Thyroid gland (tissue), 4 donors: ENCODE data around the gene SLC12A4. TPM values are rescaled to one million over a fixed set of nuclear protein-coding genes. Genes with fewer than 3 reads are reported as not detected.

ENCODE experiments used
- DNase-seq, 2 donors: peaks; one replicate each; pipeline ENCODE4 v3.0.0-alpha.2; 2019
- H3K27ac ChIP-seq, 3 donors: fragments of 200-600 bp; sonication (generic); 1 replicate in 2 of 3; 2 replicates in 1 of 3; pipeline ENCODE4 v1.5.1; 2016 to 2019; ENCODE audit warnings: mild to moderate bottlenecking in 1 of 3, moderate library complexity in 1 of 3
- H3K27me3 ChIP-seq: fragments of 200-600 bp; sonication (generic); one replicate; pipeline ENCODE4 v1.5.1; 2019
- H3K36me3 ChIP-seq, 2 donors: fragments of 200-600 bp; sonication (generic); one replicate each; pipeline ENCODE4 v1.5.1; 2016 to 2019
- H3K4me1 ChIP-seq, 2 donors: fragments of 200-600 bp; sonication (generic); one replicate each; pipeline ENCODE4 v1.5.1; 2017 to 2019
- H3K4me3 ChIP-seq, 3 donors: fragments of 200-600 bp; sonication (generic); replicated peaks in 1 of 3; 1 replicate in 2 of 3; 2 replicates in 1 of 3; pipeline ENCODE4 v1.5.1; 2016; ENCODE audit warnings: mild to moderate bottlenecking in 1 of 3
- H3K9me3 ChIP-seq: fragments of 200-600 bp; sonication (generic); one replicate; pipeline ENCODE4 v1.5.1; 2017
- POLR2A ChIP-seq, 2 donors: fragments of 450-650 bp; IDR thresholded peaks; one replicate each; pipeline ENCODE4 v1.6.1; 2017; ENCODE audit warnings: antibody characterized with exemption in 2 of 2, mild to moderate bottlenecking in 2 of 2, moderate library complexity in 1 of 2
- WGBS, 2 donors: methylation state at CpG; one replicate each; pipeline ENCODE4 v1.1.5; 2017; 5-methylcytosine and 5-hydroxymethylcytosine counted together
- intact Hi-C: fragments of 100-400 bp; cut with DNase I; formaldehyde crosslinking; loops from one replicate; pipeline ENCODE4 v1.15.1; 2023
- small RNA-seq: library from RNA; depleted of rRNA; stranded (forward); fragments of <200 nt; gene quantifications from one replicate; pipeline ENCODE3, GENCODE V24; 2016
- total RNA-seq, 4 donors: library from RNA; depleted of rRNA; stranded (reverse); fragments of >200 nt; gene quantifications; one replicate each; pipeline ENCODE4 v1.2.3, GENCODE V29; 2016
- TF ChIP-seq, protein P1 (sequence below), 6 experiments: fragments of 200-600 bp in 3 of 6; fragments of 450-650 bp in 3 of 6; sonication (generic) in 3 of 6; IDR thresholded peaks; one replicate each; pipeline ENCODE4 v1.5.1; 2016 to 2019; ENCODE audit warnings: antibody characterized with exemption in 6 of 6, mild to moderate bottlenecking in 2 of 6, inconsistent platforms in 1 of 6, moderate library complexity in 1 of 6

SLC12A4 gene
- total RNA-seq, 4 donors from 2014 or later, result 47.0 to 65.1 (median 51.7) TPM

DNA sequence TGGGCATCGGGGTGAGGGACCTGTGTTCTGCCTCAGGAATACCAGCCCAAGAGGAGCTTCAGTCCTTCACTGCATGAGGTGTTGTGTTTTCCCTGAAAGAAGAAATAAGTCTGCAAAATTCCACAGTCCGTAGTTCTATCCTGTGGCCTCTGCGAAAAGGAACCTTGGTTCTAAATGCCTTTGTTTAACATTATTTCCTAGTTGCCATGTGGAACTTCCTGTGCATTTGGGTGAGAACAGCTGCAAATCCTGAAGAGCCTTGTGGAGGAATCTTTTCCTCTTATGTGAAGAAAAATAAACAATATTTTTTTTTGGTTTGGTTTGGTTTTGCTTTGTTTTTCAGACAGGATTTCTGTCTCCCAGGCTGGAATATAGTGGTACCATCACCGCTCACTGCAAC, 65.6 kb downstream of the SLC12A4 start:
- 74 to 79% methylated on average over 4 of the region's 4 CpGs for WGBS, 2 donors
- H3K36me3 ChIP-seq, result no peaks in the 10 kb centered on the region
- no peaks in the 10 kb centered on the region for H3K27me3 ChIP-seq
- no peak for DNase-seq
- no peaks in the 10 kb centered on the region for H3K9me3 ChIP-seq
- no peak overlapping the region for H3K27ac ChIP-seq
- peaks cover 0 to under 1% of the 10 kb centered on the region in 2 donors for H3K4me1 ChIP-seq
- intact Hi-C loops, result no loop called here
- no peak overlapping the region for H3K4me3 ChIP-seq
- TF ChIP-seq POLR2A (IDR thresholded peaks at IDR 0.05), result no peak
- TF ChIP-seq, protein P1, sequence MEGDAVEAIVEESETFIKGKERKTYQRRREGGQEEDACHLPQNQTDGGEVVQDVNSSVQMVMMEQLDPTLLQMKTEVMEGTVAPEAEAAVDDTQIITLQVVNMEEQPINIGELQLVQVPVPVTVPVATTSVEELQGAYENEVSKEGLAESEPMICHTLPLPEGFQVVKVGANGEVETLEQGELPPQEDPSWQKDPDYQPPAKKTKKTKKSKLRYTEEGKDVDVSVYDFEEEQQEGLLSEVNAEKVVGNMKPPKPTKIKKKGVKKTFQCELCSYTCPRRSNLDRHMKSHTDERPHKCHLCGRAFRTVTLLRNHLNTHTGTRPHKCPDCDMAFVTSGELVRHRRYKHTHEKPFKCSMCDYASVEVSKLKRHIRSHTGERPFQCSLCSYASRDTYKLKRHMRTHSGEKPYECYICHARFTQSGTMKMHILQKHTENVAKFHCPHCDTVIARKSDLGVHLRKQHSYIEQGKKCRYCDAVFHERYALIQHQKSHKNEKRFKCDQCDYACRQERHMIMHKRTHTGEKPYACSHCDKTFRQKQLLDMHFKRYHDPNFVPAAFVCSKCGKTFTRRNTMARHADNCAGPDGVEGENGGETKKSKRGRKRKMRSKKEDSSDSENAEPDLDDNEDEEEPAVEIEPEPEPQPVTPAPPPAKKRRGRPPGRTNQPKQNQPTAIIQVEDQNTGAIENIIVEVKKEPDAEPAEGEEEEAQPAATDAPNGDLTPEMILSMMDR (IDR thresholded peaks at IDR 0.05), result no peak

DNA sequence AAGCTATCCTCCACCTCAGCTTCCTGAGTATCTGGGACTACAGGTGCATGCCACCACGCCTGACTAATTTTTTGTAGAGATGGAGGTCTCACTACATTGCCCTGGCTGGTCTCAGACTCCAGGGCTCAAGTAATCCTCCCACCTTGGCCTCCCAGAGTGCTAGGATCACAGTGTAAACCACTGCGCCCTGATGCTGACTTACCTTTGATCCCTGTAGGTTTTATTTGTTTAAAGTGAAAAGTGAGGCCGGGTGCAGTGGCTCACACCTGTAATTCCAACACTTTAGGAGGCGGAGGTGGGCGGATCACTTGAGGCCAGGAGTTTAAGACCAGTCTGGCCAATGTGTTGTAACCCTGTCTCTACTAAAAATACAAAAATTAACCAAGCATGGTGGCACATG, 66.7 kb downstream of the SLC12A4 start:
- DNase-seq, result no peak
- Histone ChIP-seq H3K4me3 (no peak overlapping the region), H3K27me3 (no peaks in the 10 kb centered on the region), H3K9me3 (no peaks in the 10 kb centered on the region), H3K27ac (no peak overlapping the region), H3K36me3 (no peaks in the 10 kb centered on the region), H3K4me1 (peaks cover 4 to 11% of the 10 kb centered on the region in 2 donors)
- intact Hi-C loops, result no loop called here
- 88 to 92% methylated on average over 5 of the region's 5 CpGs for WGBS, 2 donors
- TF ChIP-seq POLR2A (IDR thresholded peaks at IDR 0.05), result no peak
- TF ChIP-seq, protein P1 (IDR thresholded peaks at IDR 0.05), result no peak

DNA sequence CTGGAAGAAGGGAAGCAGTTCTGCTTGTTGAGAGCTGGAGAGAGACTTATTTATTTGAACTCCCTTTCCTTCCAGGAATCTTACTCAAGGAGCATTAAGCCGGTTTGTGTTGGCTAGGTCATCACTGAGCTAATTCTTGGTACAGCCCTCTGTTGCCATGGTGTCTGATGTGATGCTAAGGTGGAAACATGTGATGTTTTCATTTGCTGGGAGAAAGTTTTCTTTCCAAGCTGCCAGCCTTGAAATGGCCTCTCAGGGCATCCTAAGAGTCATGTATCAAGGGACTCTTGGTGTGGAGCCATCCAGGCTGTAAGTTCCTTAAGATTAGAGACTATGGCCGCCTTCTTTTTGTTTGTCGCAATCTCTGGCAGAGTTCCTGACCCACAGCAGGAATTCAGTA, 71.2 kb downstream of the SLC12A4 start:
- WGBS, 2 donors, result 33 to 46% methylated on average over 3 of the region's 3 CpGs
- intact Hi-C loops, result no loop called here
- Histone ChIP-seq H3K36me3 (no peaks in the 10 kb centered on the region), H3K4me3 (no peak overlapping the region), H3K4me1 (peaks cover 17 to 36% of the 10 kb centered on the region in 2 donors), H3K9me3 (no peaks in the 10 kb centered on the region), H3K27ac (peak overlapping the region in 1 of 3 donors; percentile 57), H3K27me3 (no peaks in the 10 kb centered on the region)
- TF ChIP-seq POLR2A (IDR thresholded peaks at IDR 0.05), result no peak
- TF ChIP-seq, protein P1 (IDR thresholded peaks at IDR 0.05), result no peak
- DNase-seq, result peak; percentile 51 to 57

DNA sequence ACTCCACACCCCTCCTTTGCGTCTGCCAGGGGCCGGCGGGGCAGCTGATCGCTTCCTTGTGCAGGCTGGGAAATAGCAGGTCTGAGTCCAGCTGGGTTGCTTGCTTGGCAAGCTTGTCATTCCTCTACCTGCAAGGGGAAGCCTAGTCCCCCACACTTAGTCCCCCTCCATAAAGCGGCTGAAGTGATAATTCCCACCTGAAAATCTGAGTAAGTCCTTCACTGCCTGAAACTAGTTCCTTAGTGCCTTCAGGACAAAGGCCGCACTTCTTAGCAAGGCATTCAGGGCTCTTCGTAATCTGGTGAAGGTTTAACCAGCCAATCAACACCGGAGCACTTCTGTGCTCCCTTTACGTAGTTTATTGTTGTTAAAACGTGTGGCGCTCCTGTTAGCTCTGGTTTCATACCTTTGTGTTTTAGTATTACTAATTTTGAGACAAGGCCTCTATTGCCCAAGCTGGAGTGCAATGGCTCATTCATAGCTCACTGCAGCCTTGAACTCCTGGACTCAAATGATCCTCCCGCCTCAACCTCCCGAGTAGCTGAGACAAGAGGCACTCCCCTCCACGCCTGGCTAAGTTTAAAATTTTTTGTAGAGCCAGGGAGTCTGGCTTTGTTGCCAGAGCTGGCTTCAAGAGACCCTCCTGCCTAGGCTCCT, 74.6 kb downstream of the SLC12A4 start:
- Histone ChIP-seq H3K27ac (peak overlapping the region; percentile 86 to 91 (median 88)), H3K9me3 (no peaks in the 10 kb centered on the region), H3K27me3 (no peaks in the 10 kb centered on the region), H3K4me1 (peaks cover 17 to 36% of the 10 kb centered on the region in 2 donors), H3K4me3 (peak overlapping the region; percentile 73 to 96 (median 96)), H3K36me3 (no peaks in the 10 kb centered on the region)
- intact Hi-C loops, result no loop called here
- no peak for DNase-seq
- 17 to 22% methylated on average over 12 to 13 of the region's 14 CpGs for WGBS, 2 donors
- TF ChIP-seq POLR2A (IDR thresholded peaks at IDR 0.05), result no peak
- TF ChIP-seq, protein P1 (IDR thresholded peaks at IDR 0.05), result no peak

Small RNA genes lying within 50 kb of the gene (small RNA-seq; reads per million reads assigned to genes)
- gene RNU6-359P, result not detected

Other genes starting within 250 kb of the SLC12A4 start
- 10 to 100 TPM; 10.9 to 27.5 (median 23.7) TPM for gene GFOD2, start 249.3 kb downstream of the SLC12A4 start, total RNA-seq
- 10 to 100 TPM in 2 of 4 donors, 1 to 10 TPM in 2; 9.2 to 13.0 (median 11.0) TPM for gene RANBP10, start 162.1 kb downstream of the SLC12A4 start, total RNA-seq
- gene TSNAXIP1, start 161.7 kb downstream of the SLC12A4 start, total RNA-seq, result 1 to 10 TPM in 2 of 4 donors, under 1 TPM in 2; 0.34 to 3.2 (median 0.93) TPM
- 10 to 100 TPM; 53.5 to 79.0 (median 67.8) TPM for gene THAP11, start 126.3 kb downstream of the SLC12A4 start, total RNA-seq
- gene NUTF2, start 121.7 kb downstream of the SLC12A4 start, total RNA-seq, result 100 to 1,000 TPM in 1 of 4 donors, 10 to 100 TPM in 3; 31.6 to 153 (median 58.4) TPM
- gene CENPT, start 120.9 kb downstream of the SLC12A4 start, total RNA-seq, result 10 to 100 TPM; 15.7 to 43.8 (median 26.2) TPM
- 10 to 100 TPM; 31.4 to 68.2 (median 41.2) TPM for gene EDC4, start 95.6 kb downstream of the SLC12A4 start, total RNA-seq
- gene NRN1L, start 83.8 kb downstream of the SLC12A4 start, total RNA-seq, result 1 to 10 TPM in 1 of 4 donors, not detected in 3; 2.0 TPM
- gene PSKH1, start 75.4 kb downstream of the SLC12A4 start, total RNA-seq, result 10 to 100 TPM; 20.3 to 35.7 (median 28.8) TPM
- gene CTRL, start 36.8 kb downstream of the SLC12A4 start, total RNA-seq, result under 1 TPM in 2 of 4 donors, not detected in 2; 0.34 to 0.94 TPM
- 10 to 100 TPM; 22.9 to 39.7 (median 32.5) TPM for gene PSMB10, start 31.8 kb downstream of the SLC12A4 start, total RNA-seq
- 10 to 100 TPM in 3 of 4 donors, 1 to 10 TPM in 1; 9.9 to 16.4 (median 13.4) TPM for gene LCAT, start 24.5 kb downstream of the SLC12A4 start, total RNA-seq
- gene DPEP3, start 11.9 kb upstream of the SLC12A4 start, total RNA-seq, result under 1 TPM in 2 of 4 donors, not detected in 2; 0.11 to 0.40 TPM
- gene DPEP2, start 30.8 kb upstream of the SLC12A4 start, total RNA-seq, result 1 to 10 TPM in 3 of 4 donors, under 1 TPM in 1; 0.22 to 2.5 (median 2.1) TPM
- not detected for gene DPEP2NB, start 47.3 kb upstream of the SLC12A4 start, total RNA-seq
- 10 to 100 TPM in 1 of 4 donors, 1 to 10 TPM in 3; 4.2 to 10.0 (median 6.6) TPM for gene DDX28, start 54.6 kb upstream of the SLC12A4 start, total RNA-seq
- gene DUS2, start 54.6 kb upstream of the SLC12A4 start, total RNA-seq, result 10 to 100 TPM; 10.0 to 14.1 (median 12.9) TPM
- 100 to 1,000 TPM in 1 of 4 donors, 10 to 100 TPM in 3; 67.7 to 107 (median 71.7) TPM for gene NFATC3, start 116.7 kb upstream of the SLC12A4 start, total RNA-seq